ENCODE results near the gene HMG20A.

HMG20A gene

GRCh38 chr15:77480859-77481633 is 60.4 kb downstream of the HMG20A start:
- Histone ChIP-seq H3K4me1 (ENCODE audit: insufficient read depth, low read length, poor library complexity, severe bottlenecking) (no peaks in the 10 kb centered on the region), H3K4me2 (ENCODE audit: low read depth, low read length, poor library complexity, severe bottlenecking) (no peak overlapping the region), H3K9me3 (ENCODE audit: insufficient read depth, low read depth, low read length) (no peaks in the 10 kb centered on the region), H3K79me2 (ENCODE audit: insufficient read depth, low read length) (no peaks in the 10 kb centered on the region), H3K4me3 (ENCODE audit: low read length, poor library complexity, severe bottlenecking) (no peak overlapping the region), H3K27me3 (ENCODE audit: insufficient read depth, low read length, poor library complexity, severe bottlenecking) (no peaks in the 10 kb centered on the region), H3K36me3 (ENCODE audit: insufficient read depth, low read length) (peaks cover 79% of the 10 kb centered on the region), H3F3A (ENCODE audit: low read depth) (no peaks in the 10 kb centered on the region), H4K20me1 (ENCODE audit: insufficient read depth, low read length, poor library complexity, severe bottlenecking) (no peaks in the 10 kb centered on the region), H3K9me2 (replicated peaks; ENCODE audit: low read depth, low read length) (no peaks in the 10 kb centered on the region), H2AFZ (ENCODE audit: low read length) (no peak overlapping the region), H3K9ac (ENCODE audit: low read depth, low read length, poor library complexity, severe bottlenecking) (no peak overlapping the region)
- TF ChIP-seq CTCF (conservative IDR thresholded peaks at IDR 0.05; ENCODE audit: low read length) (no peak), EZH2phosphoT487 (IDR thresholded peaks at IDR 0.05; ENCODE audit: borderline replicate concordance) (no peak)

GRCh38 chr15:77481670-77482069 is 61.0 kb downstream of the HMG20A start:
- H2AFZ ChIP-seq (ENCODE audit: low read length) = no peak overlapping the region
- no peaks in the 10 kb centered on the region for H3K9me3 ChIP-seq (ENCODE audit: insufficient read depth, low read depth, low read length)
- H3K27me3 ChIP-seq (ENCODE audit: insufficient read depth, low read length, poor library complexity, severe bottlenecking) = no peaks in the 10 kb centered on the region
- TF ChIP-seq EZH2phosphoT487 (IDR thresholded peaks at IDR 0.05; ENCODE audit: borderline replicate concordance) = no peak
- no peak for TF ChIP-seq CTCF (conservative IDR thresholded peaks at IDR 0.05; ENCODE audit: low read length)
- H3K4me2 ChIP-seq (ENCODE audit: low read depth, low read length, poor library complexity, severe bottlenecking) = no peak overlapping the region
- H3K79me2 ChIP-seq (ENCODE audit: insufficient read depth, low read length) = no peaks in the 10 kb centered on the region
- no peak overlapping the region for H3K4me3 ChIP-seq (ENCODE audit: low read length, poor library complexity, severe bottlenecking)
- no peaks in the 10 kb centered on the region for H3F3A ChIP-seq (ENCODE audit: low read depth)
- no peaks in the 10 kb centered on the region for H4K20me1 ChIP-seq (ENCODE audit: insufficient read depth, low read length, poor library complexity, severe bottlenecking)
- no peak overlapping the region for H3K9ac ChIP-seq (ENCODE audit: low read depth, low read length, poor library complexity, severe bottlenecking)
- H3K9me2 ChIP-seq (replicated peaks; ENCODE audit: low read depth, low read length) = no peaks in the 10 kb centered on the region
- H3K36me3 ChIP-seq (ENCODE audit: insufficient read depth, low read length) = peaks cover 81% of the 10 kb centered on the region
- no peaks in the 10 kb centered on the region for H3K4me1 ChIP-seq (ENCODE audit: insufficient read depth, low read length, poor library complexity, severe bottlenecking)

- H3K9ac ChIP-seq (ENCODE audit: low read depth, low read length, poor library complexity, severe bottlenecking) = no peak overlapping the region
- H3K4me3 ChIP-seq (ENCODE audit: low read length, poor library complexity, severe bottlenecking) = no peak overlapping the region
- no peaks in the 10 kb centered on the region for H3K27me3 ChIP-seq (ENCODE audit: insufficient read depth, low read length, poor library complexity, severe bottlenecking)
- no peak for TF ChIP-seq CTCF (conservative IDR thresholded peaks at IDR 0.05; ENCODE audit: low read length)
- no peaks in the 10 kb centered on the region for H4K20me1 ChIP-seq (ENCODE audit: insufficient read depth, low read length, poor library complexity, severe bottlenecking)
- no peaks in the 10 kb centered on the region for H3K9me2 ChIP-seq (replicated peaks; ENCODE audit: low read depth, low read length)
- no peak overlapping the region for H3K4me2 ChIP-seq (ENCODE audit: low read depth, low read length, poor library complexity, severe bottlenecking)
- peaks cover 75% of the 10 kb centered on the region for H3K36me3 ChIP-seq (ENCODE audit: insufficient read depth, low read length)
- no peaks in the 10 kb centered on the region for H3K9me3 ChIP-seq (ENCODE audit: insufficient read depth, low read depth, low read length)
- H2AFZ ChIP-seq (ENCODE audit: low read length) = no peak overlapping the region
- H3K79me2 ChIP-seq (ENCODE audit: insufficient read depth, low read length) = no peaks in the 10 kb centered on the region
- H3F3A ChIP-seq (ENCODE audit: low read depth) = no peaks in the 10 kb centered on the region
- H3K4me1 ChIP-seq (ENCODE audit: insufficient read depth, low read length, poor library complexity, severe bottlenecking) = peaks cover 7% of the 10 kb centered on the region
Measured at GRCh38 chr15:77482570-77482969, 61.9 kb downstream of the HMG20A start.
